HCT116 (cell line): ENCODE results near the gene MAP3K12.
"Not testable (repeated sequence)": the region's sequence is repeated elsewhere in the genome, so short reads cannot be mapped to it uniquely, and the experiment has no call there.

Experiments used
- EGR1 ChIP-seq: IDR thresholded peaks from 2 replicates; pipeline ENCODE4 v1.6.1; 2012; ENCODE audit warnings: low read depth
- EZH2 ChIP-seq: fragments of 200-600 bp; sonication (generic); IDR thresholded peaks from 2 replicates; pipeline ENCODE4 v1.6.1; 2017; ENCODE audit warnings: antibody characterized with exemption, mixed run types
- JUND ChIP-seq: IDR thresholded peaks from 2 replicates; pipeline ENCODE4 v1.6.1; 2012
- MAX ChIP-seq: IDR thresholded peaks from 2 replicates; pipeline ENCODE4 v1.6.1; 2012
- POLR2A ChIP-seq: IDR thresholded peaks from 2 replicates; pipeline ENCODE4 v1.7.0; 2011; ENCODE audit warnings: borderline replicate concordance; ENCODE audit not compliant: insufficient read depth, insufficient read length; ENCODE audit errors: extremely low read depth
- POLR2AphosphoS5 ChIP-seq: IDR thresholded peaks from 2 replicates; pipeline ENCODE4 v1.6.1; 2011; ENCODE audit warnings: mild to moderate bottlenecking, low read depth, low read length, moderate library complexity
- RAD21 ChIP-seq: IDR thresholded peaks from 2 replicates; pipeline ENCODE4 v1.6.1; 2012; ENCODE audit warnings: low read depth, mild to moderate bottlenecking
- SP1 ChIP-seq: IDR thresholded peaks from 2 replicates; pipeline ENCODE4 v1.6.1; 2012; ENCODE audit warnings: low read depth
- SRF ChIP-seq: IDR thresholded peaks from 2 replicates; pipeline ENCODE4 v1.6.1; 2012; ENCODE audit warnings: low read depth
- TCF7L2 ChIP-seq: IDR thresholded peaks from 2 replicates; pipeline ENCODE4 v1.7.0; 2011; ENCODE audit warnings: borderline replicate concordance, inconsistent platforms; ENCODE audit not compliant: insufficient read depth, insufficient read length; ENCODE audit errors: extremely low read depth
- YY1 ChIP-seq: IDR thresholded peaks from 2 replicates; pipeline ENCODE4 v1.6.1; 2011; ENCODE audit warnings: low read length, low read depth, moderate library complexity, mild to moderate bottlenecking; ENCODE audit not compliant: insufficient replicate concordance; ENCODE audit errors: extremely low read depth
- ZFX ChIP-seq: fragments of 450-650 bp; IDR thresholded peaks from 2 replicates; pipeline ENCODE4 v1.6.1; 2017
- ZNF274 ChIP-seq: fragments of 200-500 bp; sonication (Bioruptor generic); IDR thresholded peaks from 2 replicates; pipeline ENCODE4 v1.6.1; 2014; ENCODE audit warnings: mild to moderate bottlenecking, low read depth, low read length, inconsistent platforms
- TF ChIP-seq, protein P1 (sequence below), 3 experiments: fragments of 200-600 bp in 1 of 3; sonication (generic) in 1 of 3; IDR thresholded peaks in 2 of 3; conservative IDR thresholded peaks in 1 of 3; 2 replicates each; pipeline ENCODE4 v1.5.1; 2012 to 2017; ENCODE audit warnings: low read depth in 2 of 3, low read length in 2 of 3, antibody characterized with exemption in 1 of 3, borderline replicate concordance in 1 of 3, control low read depth in 1 of 3, mild to moderate bottlenecking in 1 of 3, mixed read lengths in 1 of 3, mixed run types in 1 of 3, moderate library complexity in 1 of 3; ENCODE audit not compliant: insufficient read depth in 1 of 3

DNA sequence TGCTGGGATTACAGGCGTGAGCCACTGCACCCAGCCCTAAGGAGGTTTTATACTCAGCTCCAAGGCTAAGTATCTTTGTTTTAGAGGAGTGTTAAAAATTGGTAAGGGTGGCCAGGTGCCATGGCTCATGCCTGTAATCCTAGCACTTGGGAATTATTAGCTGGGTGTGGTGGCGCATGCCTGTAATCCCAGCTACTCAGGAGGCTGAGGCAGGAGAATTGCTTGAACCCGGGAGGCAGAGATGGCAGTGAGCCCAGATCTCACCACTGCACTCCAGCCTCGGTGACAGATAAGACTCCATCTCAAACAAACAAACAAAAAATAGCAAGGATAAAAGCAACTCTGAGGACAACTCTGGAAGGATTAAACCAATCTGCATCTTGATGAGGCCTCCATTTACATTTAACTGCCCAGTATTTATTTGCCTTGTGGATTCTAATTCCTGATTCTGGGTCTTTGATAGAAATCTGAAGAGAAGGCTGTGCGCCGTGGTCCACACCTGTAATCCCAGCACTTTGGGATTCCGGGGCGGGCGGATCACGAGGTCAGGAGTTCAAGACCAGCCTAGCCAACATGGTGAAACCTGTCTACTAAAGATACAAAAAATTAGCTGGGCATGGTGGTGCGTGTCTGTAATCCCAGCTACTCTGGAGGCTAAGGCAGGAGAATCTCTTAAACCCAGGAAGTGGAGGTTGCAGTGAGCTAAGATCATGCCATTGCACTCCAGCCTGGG is 54.5 kb downstream of the MAP3K12 start:
- TF ChIP-seq POLR2A, SRF, MAX, POLR2AphosphoS5, SP1, ZNF274, EGR1, YY1, TCF7L2, JUND, EZH2, ZFX, RAD21: not testable (repeated sequence)
- TF ChIP-seq, protein P1, sequence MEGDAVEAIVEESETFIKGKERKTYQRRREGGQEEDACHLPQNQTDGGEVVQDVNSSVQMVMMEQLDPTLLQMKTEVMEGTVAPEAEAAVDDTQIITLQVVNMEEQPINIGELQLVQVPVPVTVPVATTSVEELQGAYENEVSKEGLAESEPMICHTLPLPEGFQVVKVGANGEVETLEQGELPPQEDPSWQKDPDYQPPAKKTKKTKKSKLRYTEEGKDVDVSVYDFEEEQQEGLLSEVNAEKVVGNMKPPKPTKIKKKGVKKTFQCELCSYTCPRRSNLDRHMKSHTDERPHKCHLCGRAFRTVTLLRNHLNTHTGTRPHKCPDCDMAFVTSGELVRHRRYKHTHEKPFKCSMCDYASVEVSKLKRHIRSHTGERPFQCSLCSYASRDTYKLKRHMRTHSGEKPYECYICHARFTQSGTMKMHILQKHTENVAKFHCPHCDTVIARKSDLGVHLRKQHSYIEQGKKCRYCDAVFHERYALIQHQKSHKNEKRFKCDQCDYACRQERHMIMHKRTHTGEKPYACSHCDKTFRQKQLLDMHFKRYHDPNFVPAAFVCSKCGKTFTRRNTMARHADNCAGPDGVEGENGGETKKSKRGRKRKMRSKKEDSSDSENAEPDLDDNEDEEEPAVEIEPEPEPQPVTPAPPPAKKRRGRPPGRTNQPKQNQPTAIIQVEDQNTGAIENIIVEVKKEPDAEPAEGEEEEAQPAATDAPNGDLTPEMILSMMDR (IDR thresholded peaks at IDR 0.05 in 2 of 3, conservative IDR thresholded peaks at IDR 0.05 in 1 of 3; ENCODE audit: borderline replicate concordance in 1 of 3, insufficient read depth in 1 of 3, low read depth in 2 of 3, low read length in 2 of 3): not testable (repeated sequence)
